DND-41 (cell line): ENCODE results near the gene RNU5B-1.

ENCODE experiments used
- ATAC-seq: fragments of 200-7000 bp; cut with Tn5 transposase; 3 replicates; pipeline ENCODE4 v1.9.1; 2021; ENCODE audit warnings: low read depth; ENCODE audit not compliant: insufficient read depth
- DNase-seq: peaks from one replicate; pipeline ENCODE4 v3.0.0-alpha.2; 2020
- H2AFZ ChIP-seq: 2 replicates; pipeline ENCODE4 v1.6.0; 2012; ENCODE audit warnings: low read depth, low read length
- H3K27ac ChIP-seq: 2 replicates; pipeline ENCODE4 v1.5.1; 2012; ENCODE audit warnings: low read length, inconsistent platforms
- H3K27me3 ChIP-seq: fragments of 200-600 bp; sonication (generic); 2 replicates; pipeline ENCODE4 v1.6.0; 2012; ENCODE audit warnings: low read length, mild to moderate bottlenecking, inconsistent platforms; ENCODE audit not compliant: insufficient read depth, poor library complexity
- H3K36me3 ChIP-seq: 2 replicates; pipeline ENCODE4 v1.5.1; 2012; ENCODE audit warnings: low read length, inconsistent platforms; ENCODE audit not compliant: insufficient read depth
- H3K4me1 ChIP-seq: 2 replicates; pipeline ENCODE4 v1.5.1; 2012; ENCODE audit warnings: mild to moderate bottlenecking, low read length; ENCODE audit not compliant: insufficient read depth
- H3K4me2 ChIP-seq: 2 replicates; pipeline ENCODE4 v1.6.0; 2012; ENCODE audit warnings: mild to moderate bottlenecking, moderate library complexity, low read length, inconsistent platforms; ENCODE audit not compliant: insufficient read depth
- H3K4me3 ChIP-seq, 2 experiments: fragments of 200-600 bp in 1 of 2; shearing (Covaris generic) in 1 of 2; 2 replicates each; pipeline ENCODE4 v1.5.1; 2012 to 2016; ENCODE audit warnings: inconsistent platforms in 2 of 2, low read length in 2 of 2, mild to moderate bottlenecking in 2 of 2, low read depth in 1 of 2, moderate library complexity in 1 of 2
- H3K79me2 ChIP-seq: 2 replicates; pipeline ENCODE4 v1.6.0; 2012; ENCODE audit warnings: low read length, inconsistent platforms; ENCODE audit not compliant: insufficient read depth
- H3K9ac ChIP-seq: 2 replicates; pipeline ENCODE4 v1.6.0; 2012; ENCODE audit warnings: low read depth, mild to moderate bottlenecking, inconsistent platforms, low read length, moderate library complexity
- H3K9me3 ChIP-seq: 2 replicates; pipeline ENCODE4 v1.5.1; 2012; ENCODE audit warnings: low read length, moderate library complexity, mild to moderate bottlenecking, inconsistent platforms; ENCODE audit not compliant: insufficient read depth, severe bottlenecking
- H4K20me1 ChIP-seq: 2 replicates; pipeline ENCODE4 v1.6.0; 2012; ENCODE audit warnings: low read length; ENCODE audit not compliant: insufficient read depth
- CTCF ChIP-seq: IDR thresholded peaks from 2 replicates; pipeline ENCODE4 v1.5.1; 2012; ENCODE audit warnings: borderline replicate concordance, low read length, moderate library complexity, mild to moderate bottlenecking; ENCODE audit not compliant: poor library complexity, severe bottlenecking; ENCODE audit errors: extremely low read depth
- EZH2 ChIP-seq: IDR thresholded peaks from 3 replicates; pipeline ENCODE4 v1.6.1; 2012; ENCODE audit warnings: borderline replicate concordance, low read depth, mild to moderate bottlenecking, moderate library complexity, low read length, inconsistent platforms; ENCODE audit not compliant: severe bottlenecking

The RNU5B-1 gene

GRCh38 chr15:65304381-65305149 lies at the start of gene RNU5B-1:
Gene RNU5B-1 (plus strand): TSS chr15:65304677.
- Histone ChIP-seq H3K9ac (peak within 1 kb of the TSS; percentile 83), H3K4me3 (peak within 1 kb of the TSS; percentile 32 to 60; a peak in 3 of 4 replicates), H4K20me1 (no peaks in the 10 kb centered on the region), H2AFZ (peak within 1 kb of the TSS; percentile 98), H3K9me3 (no peaks in the 10 kb centered on the region), H3K4me1 (peaks cover 32% of the 10 kb centered on the region), H3K79me2 (peaks cover 2% of the 10 kb centered on the region; the same call in 1 of the 2 replicates), H3K36me3 (no peaks in the 10 kb centered on the region), H3K4me2 (peak within 1 kb of the TSS; percentile 73), H3K27ac (peak within 1 kb of the TSS; percentile 97), H3K27me3 (no peaks in the 10 kb centered on the region)
- ATAC-seq (peak; percentile 76), DNase-seq (peak; percentile 89)
- TF ChIP-seq CTCF = peak; percentile 86
- no peak for TF ChIP-seq EZH2

GRCh38 chr15:65254758-65255157 lies 49.7 kb upstream of the RNU5B-1 start:
- Histone ChIP-seq H3K27me3 (no peaks in the 10 kb centered on the region), H3K36me3 (peaks cover 36% of the 10 kb centered on the region), H2AFZ (no peak overlapping the region), H3K4me1 (no peaks in the 10 kb centered on the region), H3K4me3 (no peak overlapping the region), H3K9me3 (no peaks in the 10 kb centered on the region), H3K9ac (no peak overlapping the region), H3K4me2 (no peak overlapping the region), H4K20me1 (no peaks in the 10 kb centered on the region), H3K27ac (no peak overlapping the region), H3K79me2 (no peaks in the 10 kb centered on the region)
- TF ChIP-seq EZH2 = no peak
- TF ChIP-seq CTCF = no peak
- ATAC-seq = no peak
- DNase-seq = no peak

GRCh38 chr15:65255486-65256140 lies 48.9 kb upstream of the RNU5B-1 start:
- no peaks in the 10 kb centered on the region for H4K20me1 ChIP-seq
- no peak for ATAC-seq
- H3K4me3 ChIP-seq = no peak overlapping the region
- H3K27ac ChIP-seq = no peak overlapping the region
- peaks cover 41% of the 10 kb centered on the region for H3K36me3 ChIP-seq
- H3K9me3 ChIP-seq = no peaks in the 10 kb centered on the region
- no peak overlapping the region for H3K4me2 ChIP-seq
- TF ChIP-seq EZH2 (no peak), CTCF (no peak)
- H2AFZ ChIP-seq = no peak overlapping the region
- no peak overlapping the region for H3K9ac ChIP-seq
- H3K27me3 ChIP-seq = no peaks in the 10 kb centered on the region
- H3K4me1 ChIP-seq = no peaks in the 10 kb centered on the region
- no peak for DNase-seq
- no peaks in the 10 kb centered on the region for H3K79me2 ChIP-seq
